HepG2 (cell line): Measurements from ENCODE around the gene CALML6. TPM values are rescaled to one million over a fixed set of nuclear protein-coding genes. Genes with fewer than 3 reads are reported as not detected.
A peak's percentile ranks its signal among the peaks of the same experiment; 100 is the strongest.

Experiments
- AGO1 ChIP-seq: fragments of 200-400 bp; formaldehyde crosslinking; IDR thresholded peaks from 2 replicates; pipeline ENCODE4 v1.6.1; 2017; ENCODE audit warnings: mild to moderate bottlenecking, low read depth, low read length, moderate library complexity; ENCODE audit not compliant: poor library complexity, severe bottlenecking
- ARID4A ChIP-seq: sonication (generic); formaldehyde crosslinking; IDR thresholded peaks from 2 replicates; pipeline ENCODE4 v1.5.0; 2020; ENCODE audit warnings: mild to moderate bottlenecking, missing genetic modification reagents, borderline replicate concordance
- FOSL2 ChIP-seq: sonication (generic); formaldehyde crosslinking; IDR thresholded peaks from 2 replicates; pipeline ENCODE4 v1.4.0; 2020; ENCODE audit warnings: missing genetic modification reagents
- IRF2 ChIP-seq: IDR thresholded peaks from 2 replicates; pipeline ENCODE4 v1.6.1; 2018; ENCODE audit warnings: missing genetic modification reagents, missing compliant biosample characterization
- KLF16 ChIP-seq, 2 experiments: sonication (generic) in 1 of 2; formaldehyde crosslinking in 1 of 2; IDR thresholded peaks; 2 replicates each; pipeline versions ENCODE4 v1.6.1 to v1.8.0; 2016 to 2023; ENCODE audit warnings: missing genetic modification reagents in 2 of 2, missing compliant biosample characterization in 1 of 2
- MEIS2 ChIP-seq: sonication (generic); formaldehyde crosslinking; IDR thresholded peaks from 2 replicates; pipeline ENCODE4 v1.9.0; 2021; ENCODE audit warnings: mild to moderate bottlenecking, missing genetic modification reagents
- MXD4 ChIP-seq: IDR thresholded peaks from 2 replicates; pipeline ENCODE4 v1.6.1; 2016; ENCODE audit warnings: mild to moderate bottlenecking, missing biosample characterization, missing genetic modification reagents
- MYPOP ChIP-seq: sonication (generic); formaldehyde crosslinking; IDR thresholded peaks from 2 replicates; pipeline ENCODE4 v1.8.1; 2023; ENCODE audit warnings: mild to moderate bottlenecking, moderate library complexity, missing genetic modification reagents
- NR0B2 ChIP-seq: sonication (generic); formaldehyde crosslinking; IDR thresholded peaks from 2 replicates; pipeline ENCODE4 v1.4.0; 2020; ENCODE audit warnings: mild to moderate bottlenecking, missing genetic modification reagents
- NR2C2 ChIP-seq: sonication (generic); formaldehyde crosslinking; IDR thresholded peaks from 2 replicates; pipeline ENCODE4 v1.4.0; 2020; ENCODE audit warnings: missing genetic modification reagents, mild to moderate bottlenecking, moderate library complexity, borderline replicate concordance
- PHF21A ChIP-seq: sonication (generic); formaldehyde crosslinking; IDR thresholded peaks from 2 replicates; pipeline ENCODE4 v1.5.0; 2020; ENCODE audit warnings: mild to moderate bottlenecking, missing genetic modification reagents
- PHF8 ChIP-seq: sonication (generic); formaldehyde crosslinking; IDR thresholded peaks from 2 replicates; pipeline ENCODE4 v1.5.0; 2020; ENCODE audit warnings: missing genetic modification reagents
- SOX13 ChIP-seq, 3 experiments: fragments of 450-650 bp in 1 of 3; sonication (generic) in 1 of 3; formaldehyde crosslinking in 1 of 3; IDR thresholded peaks in 2 of 3; conservative IDR thresholded peaks in 1 of 3; 2 replicates each; pipeline versions ENCODE4 v1.5.0 to v1.6.1; 2016 to 2020; ENCODE audit warnings: antibody characterized with exemption in 1 of 3, mild to moderate bottlenecking in 1 of 3, missing compliant biosample characterization in 1 of 3, missing genetic modification reagents in 1 of 3, moderate library complexity in 1 of 3
- THAP11 ChIP-seq: IDR thresholded peaks from 2 replicates; pipeline ENCODE4 v1.6.1; 2016; ENCODE audit warnings: missing biosample characterization, missing genetic modification reagents
- TMF1 ChIP-seq: sonication (generic); formaldehyde crosslinking; IDR thresholded peaks from 2 replicates; pipeline ENCODE4 v1.8.1; 2022; ENCODE audit warnings: low read depth, missing genetic modification reagents
- U2AF1 ChIP-seq: fragments of 200-400 bp; formaldehyde crosslinking; optimal IDR thresholded peaks from 2 replicates; pipeline ENCODE3; 2017; ENCODE audit warnings: mild to moderate bottlenecking, low read depth, low read length
- ZBTB34 ChIP-seq: sonication (generic); formaldehyde crosslinking; IDR thresholded peaks from 2 replicates; pipeline ENCODE4 v1.8.0; 2022; ENCODE audit warnings: mild to moderate bottlenecking, missing genetic modification reagents
- ZFP90 ChIP-seq: sonication (generic); formaldehyde crosslinking; IDR thresholded peaks from 2 replicates; pipeline ENCODE4 v1.8.0; 2022; ENCODE audit warnings: missing genetic modification reagents, mild to moderate bottlenecking, inconsistent platforms, borderline replicate concordance
- ZNF160 ChIP-seq: sonication (generic); formaldehyde crosslinking; IDR thresholded peaks from 2 replicates; pipeline ENCODE4 v1.8.0; 2022; ENCODE audit warnings: mild to moderate bottlenecking, inconsistent platforms, missing genetic modification reagents
- polyA plus RNA-seq, 8 experiments: library from polyadenylated mRNA; depleted of rRNA in 3 of 8; stranded (reverse) in 7 of 8; unstranded in 1 of 8; fragments of >200 nt; fragmentation: Illumina TruSeq in 4 of 8; extraction: Trizol in 4 of 8; gene quantifications; 2 replicates each; pipeline versions ENCODE4 v1.2.1 to v1.2.3, GENCODE V29; 2011 to 2016; ENCODE audit warnings: low read depth in 4 of 8, missing spikeins in 1 of 8, mixed read lengths in 1 of 8; ENCODE audit not compliant: insufficient read depth in 1 of 8
- total RNA-seq, 5 experiments: library from RNA; depleted of rRNA; stranded (reverse); fragments of >200 nt; fragmentation: Illumina TruSeq; extraction: Trizol; gene quantifications; 2 replicates each; pipeline ENCODE4 v1.2.3, GENCODE V29; 2016; ENCODE audit warnings: low read depth in 1 of 5

The CALML6 gene
- total and polyA plus RNA-seq, 2 of the 13 experiments (the other 11 are each of a cell fraction or from before 2014, with no cell fraction given): 0.11 to 0.12 TPM

- peak; percentile 60; the same call in 1 of the 2 replicates for TF ChIP-seq ZBTB34 (CRISPR knock-in tag)
- no peak; the same call in 1 of the 2 replicates for TF ChIP-seq TMF1 (CRISPR knock-in tag)
- peak; percentile 44 for TF ChIP-seq AGO1
- 0 out of 2 replicates have a peak, but pooled peaks have one; percentile 35 for TF ChIP-seq THAP11 (CRISPR knock-in tag)
- 0 out of 2 replicates have a peak, but pooled peaks have one; percentile 22 for TF ChIP-seq ZNF160
- 0 out of 2 replicates have a peak, but pooled peaks have one; percentile 40 for TF ChIP-seq NR0B2 (CRISPR knock-in tag)
- TF ChIP-seq U2AF1: peak; percentile 46
- peak; percentile 15; the same call in 1 of the 2 replicates for TF ChIP-seq MYPOP
- TF ChIP-seq FOSL2 (CRISPR knock-in tag): peak; percentile 5; the same call in 1 of the 2 replicates
- 0 out of 2 replicates have a peak, but pooled peaks have one; percentile 26 for TF ChIP-seq ZFP90 (CRISPR knock-in tag)
- peak; percentile 68; the same call in 1 of the 2 replicates for TF ChIP-seq NR2C2 (CRISPR knock-in tag)
- TF ChIP-seq MEIS2: peak; percentile 75; the same call in 1 of the 2 replicates
- TF ChIP-seq PHF8 (CRISPR knock-in tag): peak; percentile 58
- TF ChIP-seq SOX13 (IDR thresholded peaks at IDR 0.05): 0 out of 2 replicates have a peak, but pooled peaks have one; percentile 16
- peak in 1 of 2 experiments; percentile 50; a peak in 1 of 4 replicates for TF ChIP-seq SOX13 (CRISPR knock-in tag; conservative IDR thresholded peaks at IDR 0.05 in 1 of 2, IDR thresholded peaks at IDR 0.05 in 1 of 2)
- TF ChIP-seq ARID4A (CRISPR knock-in tag): peak; percentile 84
- TF ChIP-seq KLF16 (CRISPR knock-in tag; IDR thresholded peaks at IDR 0.05): 0 out of 4 replicates have a peak, but pooled peaks of 1 of the 2 experiments have one; percentile 24
- TF ChIP-seq MXD4 (CRISPR knock-in tag): peak; percentile 51
- TF ChIP-seq PHF21A (CRISPR knock-in tag): peak; percentile 87
- peak; percentile 16; the same call in 1 of the 2 replicates for TF ChIP-seq IRF2 (CRISPR knock-in tag)
These were observed 8.1 kb downstream of the CALML6 start (continued) for GRCh38 chr1:1922956-1923833.
